Panc1 (cell line): ENCODE results near the gene CDRT4. TPM values are rescaled to one million over a fixed set of nuclear protein-coding genes. Genes with fewer than 3 reads are reported as not detected.

Experiments
- ATAC-seq: fragments of 200-7000 bp; cut with Tn5 transposase; 2 replicates; pipeline ENCODE4 v1.9.1; 2020; ENCODE audit warnings: mild to moderate bottlenecking, moderate library complexity
- BruUV-seq: library from RNA; stranded (reverse); fragments of 400-500 nt; replicated peaks from 2 replicates; lab custom pipeline; 2021; lab: Mats Ljungman, UMichigan
- CTCF ChIA-PET: fragments of 300-600 bp; sonication (Branson Sonifier 250); formaldehyde crosslinking; loops from one replicate; lab custom pipeline; 2022; ENCODE audit warnings: antibody characterized with exemption; lab: Charles Lee
- POLR2A ChIA-PET: fragments of 300-600 bp; sonication (Branson Sonifier 250); formaldehyde crosslinking; loops from one replicate; lab custom pipeline; 2022; ENCODE audit warnings: antibody characterized with exemption; lab: Charles Lee
- DNase-seq: peaks from one replicate; pipeline ENCODE4 v3.0.0-alpha.2; 2010; ENCODE audit warnings: low read depth, low spot score
- H3K27ac ChIP-seq: 2 replicates; pipeline ENCODE4 v1.5.1; 2011; ENCODE audit warnings: mild to moderate bottlenecking, low read length, inconsistent platforms
- H3K27me3 ChIP-seq: fragments of 200-500 bp; sonication (Bioruptor generic); 2 replicates; pipeline ENCODE4 v1.6.0; 2014; ENCODE audit warnings: low read length, inconsistent platforms; ENCODE audit not compliant: control insufficient read depth, insufficient read depth
- H3K36me3 ChIP-seq: fragments of 200-500 bp; sonication (Bioruptor generic); 2 replicates; pipeline ENCODE4 v1.5.1; 2014; ENCODE audit warnings: inconsistent platforms, mild to moderate bottlenecking, low read length, moderate library complexity; ENCODE audit not compliant: control insufficient read depth, insufficient read depth
- H3K4me1 ChIP-seq: 2 replicates; pipeline ENCODE4 v1.5.1; 2011; ENCODE audit warnings: inconsistent platforms, mild to moderate bottlenecking, low read length, moderate library complexity; ENCODE audit not compliant: control insufficient read depth, insufficient read depth
- H3K4me3 ChIP-seq, 2 experiments: 2 replicates each; pipeline ENCODE4 v1.5.1; 2011 to 2012; ENCODE audit warnings: low read depth in 2 of 2, low read length in 2 of 2, mild to moderate bottlenecking in 2 of 2, inconsistent platforms in 1 of 2, moderate library complexity in 1 of 2
- H3K9me3 ChIP-seq: fragments of 200-500 bp; sonication (Bioruptor generic); 2 replicates; pipeline ENCODE4 v1.5.1; 2014; ENCODE audit warnings: low read depth, mild to moderate bottlenecking, inconsistent platforms, low read length, moderate library complexity; ENCODE audit not compliant: control insufficient read depth, insufficient read depth
- CTCF ChIP-seq: fragments of 450-650 bp; IDR thresholded peaks from 2 replicates; pipeline ENCODE4 v1.5.1; 2017; ENCODE audit warnings: mild to moderate bottlenecking
- POLR2AphosphoS5 ChIP-seq: IDR thresholded peaks from 2 replicates; pipeline ENCODE4 v1.6.1; 2012; ENCODE audit warnings: mild to moderate bottlenecking, low read depth, low read length, moderate library complexity
- REST ChIP-seq, 2 experiments: IDR thresholded peaks; 2 replicates each; pipeline ENCODE4 v1.6.1; 2011 to 2012; ENCODE audit warnings: low read depth in 2 of 2, control low read depth in 1 of 2, low read length in 1 of 2, mild to moderate bottlenecking in 1 of 2, moderate library complexity in 1 of 2; ENCODE audit not compliant: insufficient read depth in 1 of 2
- SIN3A ChIP-seq: IDR thresholded peaks from 2 replicates; pipeline ENCODE4 v1.6.1; 2012; ENCODE audit warnings: low read depth, mild to moderate bottlenecking, low read length, moderate library complexity, borderline replicate concordance; ENCODE audit not compliant: insufficient read depth
- TCF7L2 ChIP-seq: IDR thresholded peaks from 2 replicates; pipeline ENCODE4 v1.6.1; 2011; ENCODE audit warnings: mild to moderate bottlenecking, low read depth, low read length, inconsistent platforms
- in situ Hi-C: cut with HindIII; loops from 2 replicates; pipeline ENCODE4 v1.10.0; 2016; ENCODE audit warnings: low sequenced_read_pairs, low pct_unique_long_range_greater_than_20kb
- intact Hi-C: fragments of 100-400 bp; cut with micrococcal nuclease; formaldehyde crosslinking; loops from one replicate; pipeline ENCODE4 v1.10.0; 2022; ENCODE audit not compliant: unreplicated experiment
- total RNA-seq: library from RNA; stranded (reverse); gene quantifications from one replicate; pipeline ENCODE4 v1.2.1, GENCODE V29; 2021; ENCODE audit not compliant: unreplicated experiment

Gene CDRT4
- total RNA-seq, 1 experiment from 2014 or later: 2.8 TPM

- intact Hi-C loops: no loop called here
- no TSS peak for BruUV-seq
- Histone ChIP-seq H3K36me3 (no peaks in the 10 kb centered on the region), H3K9me3 (no peaks in the 10 kb centered on the region), H3K4me3 (no peak overlapping the region), H3K4me1 (no peaks in the 10 kb centered on the region), H3K27ac (no peak overlapping the region), H3K27me3 (no peaks in the 10 kb centered on the region)
- in situ Hi-C loops: no loop called here
- ATAC-seq: no peak
- no peak for DNase-seq
- ChIA-PET POLR2A (no interaction called here), CTCF (no interaction called here)
- TF ChIP-seq SIN3A: no peak
- TF ChIP-seq TCF7L2: no peak
- no peak for TF ChIP-seq CTCF
- TF ChIP-seq POLR2AphosphoS5: no peak
- no peak for TF ChIP-seq REST (IDR thresholded peaks at IDR 0.05; ENCODE audit: insufficient read depth in 1 of 2, low read depth in 2 of 2, low read length in 1 of 2)
Observed at GRCh38 chr17:15409721-15410250, 57.6 kb downstream of the CDRT4 start.

DNA sequence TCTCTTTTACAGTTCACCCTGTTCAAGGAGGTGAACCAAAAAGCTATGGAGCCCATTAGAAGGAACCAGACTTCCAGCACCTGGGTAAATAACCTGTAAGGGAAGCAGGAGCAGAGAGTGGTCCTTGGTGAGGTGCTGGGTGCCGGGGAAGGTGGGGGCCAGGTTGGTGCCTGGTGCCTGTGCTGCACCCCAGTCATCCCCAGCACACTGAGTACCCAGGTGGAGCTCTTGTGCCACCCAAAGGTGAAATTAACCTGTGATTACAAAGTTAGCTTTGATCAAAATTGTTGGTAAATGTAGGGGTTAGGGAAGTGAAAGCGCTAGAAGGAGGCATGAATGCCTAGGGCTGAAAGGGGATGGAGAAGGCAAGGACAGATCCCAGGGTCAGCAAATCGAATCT lies 58.6 kb downstream of the CDRT4 start:
- no TSS peak for BruUV-seq
- CTCF ChIA-PET: no interaction called here
- no peak for DNase-seq
- in situ Hi-C loops (no loop called here), intact Hi-C loops (no loop called here)
- no peak for TF ChIP-seq POLR2AphosphoS5
- no peak for TF ChIP-seq TCF7L2
- TF ChIP-seq REST (IDR thresholded peaks at IDR 0.05; ENCODE audit: insufficient read depth in 1 of 2, low read depth in 2 of 2, low read length in 1 of 2): no peak
- TF ChIP-seq CTCF: no peak
- TF ChIP-seq SIN3A: no peak
- H3K9me3 ChIP-seq: no peaks in the 10 kb centered on the region
- no peak overlapping the region for H3K27ac ChIP-seq
- H3K4me3 ChIP-seq: no peak overlapping the region
- H3K4me1 ChIP-seq: no peaks in the 10 kb centered on the region
- ATAC-seq: no peak
- no peaks in the 10 kb centered on the region for H3K27me3 ChIP-seq
- POLR2A ChIA-PET: no interaction called here
- H3K36me3 ChIP-seq: no peaks in the 10 kb centered on the region
